Stimulated activated naive B cell treated with anti-CD40 and anti-IgM and Interleukin-4, amounts not matched to agents 10 μg/mL and 1 μg/mL and 100 μg/mL, for 72 hours (primary cell): Measurements from ENCODE around the gene ADAM12.
"Not testable (repeated sequence)": the region's sequence is repeated elsewhere in the genome, so short reads cannot be mapped to it uniquely, and the experiment has no call there.

Experiments
- ATAC-seq, 2 donors: fragments of 150-1000 bp; cut with Tn5 transposase; replicated peaks; 2 replicates each; pipeline ENCODE4 v1.10.0; 2021; ENCODE audit warnings: moderate library complexity in 1 of 2
- DNase-seq: peaks from one replicate; pipeline ENCODE4 v3.0.0; 2021
- H3K27ac Mint-ChIP-seq: one replicate; pipeline ENCODE4 v1.8.0; 2022; ENCODE audit warnings: mild to moderate bottlenecking, mixed read lengths
- H3K27me3 Mint-ChIP-seq, 2 donors: one replicate each; pipeline ENCODE4 v1.8.0; 2022; ENCODE audit warnings: mixed read lengths in 2 of 2
- H3K36me3 Mint-ChIP-seq, 2 donors: one replicate each; pipeline ENCODE4 v1.8.0; 2022; ENCODE audit warnings: mixed read lengths in 2 of 2, mild to moderate bottlenecking in 1 of 2
- H3K4me1 Mint-ChIP-seq, 2 donors: one replicate each; pipeline ENCODE4 v1.8.0; 2022; ENCODE audit warnings: mixed read lengths in 2 of 2, mild to moderate bottlenecking in 1 of 2
- H3K4me3 Mint-ChIP-seq, 2 donors: one replicate each; pipeline ENCODE4 v1.8.0; 2022; ENCODE audit warnings: mild to moderate bottlenecking in 2 of 2, mixed read lengths in 2 of 2, moderate library complexity in 1 of 2
- H3K9me3 Mint-ChIP-seq, 2 donors: one replicate each; pipeline ENCODE4 v1.8.0; 2022; ENCODE audit warnings: mixed read lengths in 2 of 2, mild to moderate bottlenecking in 1 of 2

The ADAM12 gene

GRCh38 chr10:126262233-126262838 lies 125.9 kb downstream of the ADAM12 start:
- H3K36me3 Mint-ChIP-seq = no peaks in the 10 kb centered on the region
- H3K27me3 Mint-ChIP-seq = peaks cover 6% of the 10 kb centered on the region in 2 donors
- DNase-seq (no peak), ATAC-seq (no peak)
- no peak overlapping the region for H3K4me3 Mint-ChIP-seq
- no peaks in the 10 kb centered on the region for H3K4me1 Mint-ChIP-seq
- peaks cover 5 to 7% of the 10 kb centered on the region in 2 donors for H3K9me3 Mint-ChIP-seq
- no peak overlapping the region for H3K27ac Mint-ChIP-seq

- no peak overlapping the region for H3K4me3 Mint-ChIP-seq
- no peak for ATAC-seq
- no peaks in the 10 kb centered on the region for H3K9me3 Mint-ChIP-seq
- DNase-seq = no peak
- H3K4me1 Mint-ChIP-seq = no peaks in the 10 kb centered on the region
- peaks cover 6% of the 10 kb centered on the region in 2 donors for H3K27me3 Mint-ChIP-seq
- H3K36me3 Mint-ChIP-seq = no peaks in the 10 kb centered on the region
- no peak overlapping the region for H3K27ac Mint-ChIP-seq
Observed at GRCh38 chr10:126259760-126260479, 128.4 kb downstream of the ADAM12 start.

- no peaks in the 10 kb centered on the region for H3K36me3 Mint-ChIP-seq
- peaks cover 6 to 10% of the 10 kb centered on the region in 2 donors for H3K27me3 Mint-ChIP-seq
- no peak overlapping the region for H3K27ac Mint-ChIP-seq
- H3K4me1 Mint-ChIP-seq = no peaks in the 10 kb centered on the region
- DNase-seq (no peak), ATAC-seq (no peak)
- H3K9me3 Mint-ChIP-seq = peaks cover 3 to 4% of the 10 kb centered on the region in 2 donors
- no peak overlapping the region for H3K4me3 Mint-ChIP-seq
Observed at GRCh38 chr10:126256864-126257263, 131.4 kb downstream of the ADAM12 start.

GRCh38 chr10:126255313-126255712 lies 133.0 kb downstream of the ADAM12 start:
- Mint-ChIP-seq H3K27me3 (peaks cover 6 to 10% of the 10 kb centered on the region in 2 donors), H3K9me3 (peaks cover 10 to 12% of the 10 kb centered on the region in 2 donors), H3K4me1 (no peaks in the 10 kb centered on the region), H3K36me3 (no peaks in the 10 kb centered on the region), H3K4me3 (no peak overlapping the region), H3K27ac (no peak overlapping the region)
- DNase-seq = no peak
- ATAC-seq = no peak

GRCh38 chr10:126253611-126253998 lies 134.7 kb downstream of the ADAM12 start:
- H3K27ac Mint-ChIP-seq = no peak overlapping the region
- no peaks in the 10 kb centered on the region for H3K4me1 Mint-ChIP-seq
- peaks cover 10 to 12% of the 10 kb centered on the region in 2 donors for H3K9me3 Mint-ChIP-seq
- H3K36me3 Mint-ChIP-seq = no peaks in the 10 kb centered on the region
- DNase-seq (no peak), ATAC-seq (no peak)
- H3K4me3 Mint-ChIP-seq = no peak overlapping the region
- H3K27me3 Mint-ChIP-seq = peaks cover 4 to 7% of the 10 kb centered on the region in 2 donors

GRCh38 chr10:126252884-126253610 lies 135.2 kb downstream of the ADAM12 start:
- Mint-ChIP-seq H3K4me3 (no peak overlapping the region), H3K36me3 (no peaks in the 10 kb centered on the region), H3K27ac (no peak overlapping the region), H3K27me3 (peaks cover 0 to 4% of the 10 kb centered on the region in 2 donors), H3K9me3 (peaks cover 10 to 12% of the 10 kb centered on the region in 2 donors), H3K4me1 (no peaks in the 10 kb centered on the region)
- DNase-seq = no peak
- no peak for ATAC-seq

GRCh38 chr10:126251778-126252407 lies 136.4 kb downstream of the ADAM12 start:
- H3K27me3 Mint-ChIP-seq = peaks cover 0 to 4% of the 10 kb centered on the region in 2 donors

GRCh38 chr10:126250527-126251310 lies 137.6 kb downstream of the ADAM12 start:
- H3K4me1 Mint-ChIP-seq = no peaks in the 10 kb centered on the region
- peaks cover 10 to 12% of the 10 kb centered on the region in 2 donors for H3K9me3 Mint-ChIP-seq
- H3K36me3 Mint-ChIP-seq = no peaks in the 10 kb centered on the region
- no peak overlapping the region for H3K27ac Mint-ChIP-seq
- no peak for DNase-seq
- H3K27me3 Mint-ChIP-seq = peaks cover 0 to 4% of the 10 kb centered on the region in 2 donors
- H3K4me3 Mint-ChIP-seq = no peak overlapping the region
- ATAC-seq = no peak

More at GRCh38 chr10:126251778-126252407, 136.4 kb downstream of the ADAM12 start:
- H3K27ac Mint-ChIP-seq = no peak overlapping the region
- peaks cover 10 to 12% of the 10 kb centered on the region in 2 donors for H3K9me3 Mint-ChIP-seq
- no peaks in the 10 kb centered on the region for H3K36me3 Mint-ChIP-seq
- no peaks in the 10 kb centered on the region for H3K4me1 Mint-ChIP-seq
- ATAC-seq = no peak
- DNase-seq = no peak
- H3K4me3 Mint-ChIP-seq = no peak overlapping the region

- no peak for ATAC-seq
- Mint-ChIP-seq H3K27me3 (peaks cover 0 to 4% of the 10 kb centered on the region in 2 donors), H3K9me3 (peaks cover 10 to 12% of the 10 kb centered on the region in 2 donors), H3K36me3 (no peaks in the 10 kb centered on the region), H3K4me3 (no peak overlapping the region), H3K4me1 (no peaks in the 10 kb centered on the region), H3K27ac (no peak overlapping the region)
- DNase-seq = no peak
Observed at GRCh38 chr10:126250045-126250444, 138.2 kb downstream of the ADAM12 start.

- H3K4me3 Mint-ChIP-seq = no peak overlapping the region
- H3K27ac Mint-ChIP-seq = no peak overlapping the region
- no peaks in the 10 kb centered on the region for H3K4me1 Mint-ChIP-seq
- H3K27me3 Mint-ChIP-seq = no peaks in the 10 kb centered on the region
- no peaks in the 10 kb centered on the region for H3K36me3 Mint-ChIP-seq
- peaks cover 10 to 12% of the 10 kb centered on the region in 2 donors for H3K9me3 Mint-ChIP-seq
- ATAC-seq (no peak), DNase-seq (no peak)
Observed at GRCh38 chr10:126247446-126247975, 140.8 kb downstream of the ADAM12 start.

- not testable (repeated sequence) for H3K36me3 Mint-ChIP-seq, DNase-seq, H3K9me3 Mint-ChIP-seq, H3K4me3 Mint-ChIP-seq, H3K27ac Mint-ChIP-seq, H3K4me1 Mint-ChIP-seq, ATAC-seq, H3K27me3 Mint-ChIP-seq
Observed at GRCh38 chr10:126246396-126246795, 141.9 kb downstream of the ADAM12 start.

GRCh38 chr10:126245501-126245900 lies 142.8 kb downstream of the ADAM12 start:
- Mint-ChIP-seq H3K9me3 (no peaks in the 10 kb centered on the region), H3K27ac (no peak overlapping the region), H3K4me3 (no peak overlapping the region), H3K4me1 (no peaks in the 10 kb centered on the region), H3K27me3 (peaks cover 0 to under 1% of the 10 kb centered on the region in 2 donors), H3K36me3 (no peaks in the 10 kb centered on the region)
- ATAC-seq (no peak), DNase-seq (no peak)

- Mint-ChIP-seq H3K27ac (no peak overlapping the region), H3K27me3 (peaks cover 7 to 9% of the 10 kb centered on the region in 2 donors), H3K4me1 (no peaks in the 10 kb centered on the region), H3K9me3 (no peaks in the 10 kb centered on the region), H3K4me3 (no peak overlapping the region), H3K36me3 (no peaks in the 10 kb centered on the region)
- ATAC-seq = no peak
- DNase-seq = no peak
Observed at GRCh38 chr10:126243971-126244370, 144.3 kb downstream of the ADAM12 start.
